HepG2 (cell line): ENCODE results near the gene SH3YL1.

Experiments used
- POLR2A ChIP-seq, 2 experiments: IDR thresholded peaks; 2 replicates each; pipeline ENCODE4 v1.6.1; 2011; ENCODE audit warnings: low read depth in 2 of 2, low read length in 2 of 2, mild to moderate bottlenecking in 1 of 2, moderate library complexity in 1 of 2; ENCODE audit not compliant: insufficient read depth in 1 of 2
- RARA ChIP-seq: IDR thresholded peaks from 2 replicates; pipeline ENCODE4 v1.6.1; 2016; ENCODE audit warnings: missing genetic modification reagents, missing compliant biosample characterization
- RCOR2 ChIP-seq: IDR thresholded peaks from 2 replicates; pipeline ENCODE4 v1.6.1; 2016; ENCODE audit warnings: missing biosample characterization, missing genetic modification reagents
- REXO4 ChIP-seq: sonication (generic); formaldehyde crosslinking; IDR thresholded peaks from 2 replicates; pipeline ENCODE4 v1.8.0; 2022; ENCODE audit warnings: missing genetic modification reagents, mild to moderate bottlenecking, borderline replicate concordance
- SP1 ChIP-seq, 2 experiments: fragments of 450-650 bp in 1 of 2; sonication (generic) in 1 of 2; formaldehyde crosslinking in 1 of 2; IDR thresholded peaks; 2 replicates each; pipeline versions ENCODE4 v1.4.0 to v1.6.1; 2016 to 2020; ENCODE audit warnings: missing genetic modification reagents in 1 of 2
- TBX2 ChIP-seq: sonication (generic); formaldehyde crosslinking; IDR thresholded peaks from 2 replicates; pipeline ENCODE4 v1.5.0; 2020; ENCODE audit warnings: missing genetic modification reagents, mild to moderate bottlenecking, borderline replicate concordance
- ZNF274 ChIP-seq: sonication (generic); formaldehyde crosslinking; IDR thresholded peaks from 2 replicates; pipeline ENCODE4 v1.5.1; 2020; ENCODE audit warnings: mild to moderate bottlenecking, missing genetic modification reagents
- ZNF570 ChIP-seq: sonication (generic); formaldehyde crosslinking; IDR thresholded peaks from 2 replicates; pipeline ENCODE4 v1.4.0; 2020; ENCODE audit warnings: mild to moderate bottlenecking, missing genetic modification reagents, borderline replicate concordance
- TF ChIP-seq, protein P1 (sequence below): sonication (generic); formaldehyde crosslinking; IDR thresholded peaks from 2 replicates; pipeline ENCODE4 v1.5.0; 2020; ENCODE audit warnings: mild to moderate bottlenecking, missing genetic modification reagents, moderate library complexity

DNA sequence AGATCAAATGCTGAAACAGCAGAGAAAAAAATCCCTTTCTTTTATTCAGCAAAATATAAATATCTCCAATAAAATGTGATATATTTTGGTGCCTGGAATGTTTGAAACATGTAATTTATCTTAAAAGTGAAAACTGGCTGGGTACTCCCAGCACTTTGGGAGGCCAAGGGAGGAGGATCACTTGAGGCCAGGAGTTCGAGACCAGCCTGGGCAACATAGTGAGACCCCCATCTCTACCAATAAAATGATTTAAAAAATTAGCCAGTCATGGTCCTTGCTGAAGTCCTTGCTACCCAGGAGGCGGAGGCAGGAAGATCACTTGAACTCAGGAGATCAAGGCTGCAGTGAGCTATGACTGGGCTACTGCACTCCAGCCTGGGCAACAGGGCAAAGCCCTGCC lies 8.6 kb downstream of the SH3YL1 start:
- TF ChIP-seq, protein P1, sequence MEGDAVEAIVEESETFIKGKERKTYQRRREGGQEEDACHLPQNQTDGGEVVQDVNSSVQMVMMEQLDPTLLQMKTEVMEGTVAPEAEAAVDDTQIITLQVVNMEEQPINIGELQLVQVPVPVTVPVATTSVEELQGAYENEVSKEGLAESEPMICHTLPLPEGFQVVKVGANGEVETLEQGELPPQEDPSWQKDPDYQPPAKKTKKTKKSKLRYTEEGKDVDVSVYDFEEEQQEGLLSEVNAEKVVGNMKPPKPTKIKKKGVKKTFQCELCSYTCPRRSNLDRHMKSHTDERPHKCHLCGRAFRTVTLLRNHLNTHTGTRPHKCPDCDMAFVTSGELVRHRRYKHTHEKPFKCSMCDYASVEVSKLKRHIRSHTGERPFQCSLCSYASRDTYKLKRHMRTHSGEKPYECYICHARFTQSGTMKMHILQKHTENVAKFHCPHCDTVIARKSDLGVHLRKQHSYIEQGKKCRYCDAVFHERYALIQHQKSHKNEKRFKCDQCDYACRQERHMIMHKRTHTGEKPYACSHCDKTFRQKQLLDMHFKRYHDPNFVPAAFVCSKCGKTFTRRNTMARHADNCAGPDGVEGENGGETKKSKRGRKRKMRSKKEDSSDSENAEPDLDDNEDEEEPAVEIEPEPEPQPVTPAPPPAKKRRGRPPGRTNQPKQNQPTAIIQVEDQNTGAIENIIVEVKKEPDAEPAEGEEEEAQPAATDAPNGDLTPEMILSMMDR: no peak
- no peak for TF ChIP-seq REXO4 (CRISPR knock-in tag)
- no peak for TF ChIP-seq TBX2 (CRISPR knock-in tag)
- no peak for TF ChIP-seq POLR2A (IDR thresholded peaks at IDR 0.05; ENCODE audit: insufficient read depth in 1 of 2, low read depth in 2 of 2, low read length in 2 of 2)
- TF ChIP-seq SP1 (IDR thresholded peaks at IDR 0.05): no peak
- no peak for TF ChIP-seq SP1 (CRISPR knock-in tag; IDR thresholded peaks at IDR 0.05)
- no peak for TF ChIP-seq ZNF274 (CRISPR knock-in tag)
- TF ChIP-seq RARA (CRISPR knock-in tag): no peak
- TF ChIP-seq ZNF570 (CRISPR knock-in tag): no peak
- TF ChIP-seq RCOR2 (CRISPR knock-in tag): no peak
